Epithelial cell of esophagus (primary cell): ENCODE results near the gene DSCAM.

Experiments used
- DNase-seq: peaks from one replicate; pipeline ENCODE4 v3.0.0; 2010; ENCODE audit warnings: low read depth
- H3K4me3 ChIP-seq: 2 replicates; pipeline ENCODE4 v1.5.1; 2011; ENCODE audit warnings: mild to moderate bottlenecking, low read length, control low read depth
- TF ChIP-seq, protein P1 (sequence below): IDR thresholded peaks from 2 replicates; pipeline ENCODE4 v1.5.1; 2011; ENCODE audit warnings: low read depth, mild to moderate bottlenecking, low read length, control low read depth, inconsistent platforms; ENCODE audit not compliant: insufficient read depth; ENCODE audit errors: missing control alignments

Gene DSCAM

DNA sequence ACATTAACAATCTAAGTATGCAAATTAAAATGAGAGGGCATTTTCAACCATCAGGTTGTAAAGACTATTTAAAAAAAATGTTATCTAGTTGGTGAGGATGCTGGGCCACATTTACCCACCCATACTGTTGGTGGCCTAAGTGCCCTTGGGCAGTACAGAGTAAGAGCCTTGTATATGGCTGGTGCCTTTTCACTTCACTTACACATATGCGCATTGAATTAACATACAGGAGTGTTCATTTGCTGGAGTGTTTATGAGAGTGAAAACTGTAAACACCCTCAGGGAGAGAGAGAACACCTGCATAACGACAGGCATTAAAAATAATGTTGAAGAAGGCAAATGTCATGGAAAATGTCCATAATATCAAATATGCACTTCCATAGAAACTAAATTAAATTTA is 552.6 kb downstream of the DSCAM start:
- no peak overlapping the region for H3K4me3 ChIP-seq
- no peak for DNase-seq
- TF ChIP-seq, protein P1, sequence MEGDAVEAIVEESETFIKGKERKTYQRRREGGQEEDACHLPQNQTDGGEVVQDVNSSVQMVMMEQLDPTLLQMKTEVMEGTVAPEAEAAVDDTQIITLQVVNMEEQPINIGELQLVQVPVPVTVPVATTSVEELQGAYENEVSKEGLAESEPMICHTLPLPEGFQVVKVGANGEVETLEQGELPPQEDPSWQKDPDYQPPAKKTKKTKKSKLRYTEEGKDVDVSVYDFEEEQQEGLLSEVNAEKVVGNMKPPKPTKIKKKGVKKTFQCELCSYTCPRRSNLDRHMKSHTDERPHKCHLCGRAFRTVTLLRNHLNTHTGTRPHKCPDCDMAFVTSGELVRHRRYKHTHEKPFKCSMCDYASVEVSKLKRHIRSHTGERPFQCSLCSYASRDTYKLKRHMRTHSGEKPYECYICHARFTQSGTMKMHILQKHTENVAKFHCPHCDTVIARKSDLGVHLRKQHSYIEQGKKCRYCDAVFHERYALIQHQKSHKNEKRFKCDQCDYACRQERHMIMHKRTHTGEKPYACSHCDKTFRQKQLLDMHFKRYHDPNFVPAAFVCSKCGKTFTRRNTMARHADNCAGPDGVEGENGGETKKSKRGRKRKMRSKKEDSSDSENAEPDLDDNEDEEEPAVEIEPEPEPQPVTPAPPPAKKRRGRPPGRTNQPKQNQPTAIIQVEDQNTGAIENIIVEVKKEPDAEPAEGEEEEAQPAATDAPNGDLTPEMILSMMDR, result no peak

DNA sequence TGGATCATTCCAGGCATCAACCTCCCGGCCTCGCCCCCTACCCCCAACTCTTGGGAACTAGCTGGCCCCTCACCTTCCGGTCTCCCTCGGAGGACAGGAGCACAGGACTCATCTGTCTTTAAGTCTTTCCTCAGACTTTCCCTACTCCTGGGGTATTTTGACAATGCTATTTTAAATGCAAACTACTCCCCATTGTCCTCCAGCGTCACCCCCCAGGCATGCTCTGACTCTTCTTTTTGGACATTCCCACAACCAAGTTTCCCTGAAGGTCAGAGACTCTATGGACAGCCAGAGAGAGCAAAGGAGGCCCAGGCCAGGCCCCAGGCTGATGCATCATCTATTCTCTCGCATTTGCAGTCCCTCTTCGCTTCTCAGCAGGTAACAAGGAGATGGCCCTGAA is 555.4 kb downstream of the DSCAM start:
- H3K4me3 ChIP-seq, result no peak overlapping the region
- TF ChIP-seq, protein P1, result no peak
- DNase-seq, result no peak

DNA sequence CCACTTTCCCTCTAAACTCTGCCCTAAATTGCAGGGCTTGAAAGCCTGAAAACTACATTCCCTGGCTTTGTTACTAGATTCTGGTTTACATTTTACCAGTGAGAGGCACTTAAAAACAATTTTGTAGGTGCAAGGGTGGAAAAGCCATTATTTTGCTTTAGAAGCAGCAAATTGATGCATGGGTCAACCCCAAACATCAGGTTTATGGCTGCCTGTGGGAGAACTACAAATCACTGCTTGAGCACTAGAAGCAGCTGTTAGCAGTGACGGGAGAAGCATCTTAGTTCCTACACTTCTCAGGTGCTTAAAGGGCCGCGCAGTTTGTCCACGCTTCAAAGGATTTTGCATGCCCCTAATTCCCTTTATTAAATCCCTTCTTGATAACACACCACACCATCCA is 562.5 kb downstream of the DSCAM start:
- TF ChIP-seq, protein P1, result no peak
- H3K4me3 ChIP-seq, result no peak overlapping the region
- DNase-seq, result no peak

DNA sequence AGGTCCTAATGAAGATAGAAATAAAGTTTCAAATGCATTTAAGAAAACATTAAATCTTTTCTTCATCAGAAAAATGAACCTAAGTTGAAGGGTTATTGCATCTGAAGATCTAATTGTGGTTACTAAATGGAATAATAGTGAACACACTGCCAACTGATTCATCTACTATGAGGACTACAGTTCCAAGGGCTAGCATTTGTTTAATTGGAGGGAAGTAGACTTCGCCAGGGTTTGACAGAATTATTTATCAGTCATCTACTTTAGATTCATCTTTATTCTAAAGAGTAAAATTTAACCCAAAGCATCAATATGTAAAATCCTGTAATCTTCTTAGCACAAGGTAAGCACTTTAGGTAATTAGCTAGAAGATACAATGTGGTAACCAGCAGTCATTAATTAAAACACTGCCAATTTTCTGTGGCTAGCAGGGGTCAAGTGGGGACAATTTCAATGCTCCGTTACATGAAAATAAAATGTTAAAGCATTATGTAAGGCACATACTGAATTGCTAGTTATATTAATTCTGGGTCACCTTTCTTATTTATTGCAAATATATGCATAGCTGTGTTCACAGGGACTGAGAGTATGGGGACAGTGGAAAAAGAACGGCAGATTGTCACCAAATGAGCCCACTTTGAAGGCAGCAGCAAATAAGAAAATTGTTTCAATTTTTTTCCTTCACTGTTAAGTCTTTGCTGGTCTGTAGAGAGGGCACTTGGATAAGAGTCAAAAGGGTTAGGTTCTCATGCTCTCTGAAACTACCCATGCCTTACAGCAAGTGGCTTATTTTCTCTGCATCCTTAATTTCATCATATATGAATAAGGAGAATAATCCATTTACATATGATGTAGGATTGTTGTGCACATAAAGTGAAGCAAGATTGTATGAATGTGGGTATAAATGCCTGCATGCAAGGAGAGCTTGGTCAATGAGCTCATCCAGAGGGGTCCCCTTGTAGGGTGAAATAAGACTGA is 563.8 kb downstream of the DSCAM start:
- no peak for DNase-seq
- no peak overlapping the region for H3K4me3 ChIP-seq
- TF ChIP-seq, protein P1, result no peak

DNA sequence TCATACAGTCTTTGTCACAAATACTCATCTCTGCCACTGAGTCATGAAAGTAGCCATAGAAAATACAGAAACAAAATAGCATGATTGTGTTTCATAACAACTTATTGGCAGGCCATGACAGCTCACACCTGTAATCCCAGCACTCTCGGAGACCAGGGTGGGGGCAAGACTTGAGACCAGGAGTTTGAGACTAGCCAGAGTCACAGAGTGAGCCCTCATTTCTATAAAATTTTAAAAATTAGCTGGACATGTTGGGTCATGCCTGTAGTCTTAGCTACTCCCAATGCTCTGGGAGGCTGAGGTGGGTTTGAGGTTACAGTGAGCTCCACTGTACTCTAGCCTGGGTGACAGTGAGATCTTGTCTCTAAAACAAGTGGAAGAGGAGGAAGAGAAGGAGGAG is 568.6 kb downstream of the DSCAM start:
- no peak overlapping the region for H3K4me3 ChIP-seq
- TF ChIP-seq, protein P1, result no peak
- DNase-seq, result peak; percentile 75

DNA sequence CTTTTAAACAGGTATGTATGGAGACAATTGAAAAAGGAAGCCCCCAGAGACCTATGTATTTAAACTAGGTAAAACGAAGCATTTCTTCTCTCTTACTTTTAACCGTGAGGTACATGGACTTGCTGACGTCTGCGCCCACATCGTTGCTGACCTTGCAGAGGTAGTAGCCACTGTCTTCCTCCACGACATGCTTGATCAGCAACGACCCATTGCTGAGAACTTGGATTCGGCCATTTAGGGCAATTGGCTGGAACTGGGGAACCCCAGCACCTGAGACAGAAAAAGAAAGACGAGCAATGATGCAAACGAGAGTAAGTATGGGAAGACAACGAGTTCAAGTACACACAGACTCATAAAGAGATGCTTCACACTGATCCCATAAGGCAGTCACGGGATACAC is 571.0 kb downstream of the DSCAM start:
- DNase-seq, result no peak
- no peak overlapping the region for H3K4me3 ChIP-seq
- TF ChIP-seq, protein P1, result no peak
